Endothelial cell of umbilical vein (primary cell): Measurements from ENCODE around the gene NUP153. TPM values are rescaled to one million over a fixed set of nuclear protein-coding genes. Genes with fewer than 3 reads are reported as not detected.

ENCODE experiments used
- BruUV-seq: library from RNA; stranded (reverse); fragments of 400-500 nt; replicated peaks from 2 replicates; lab custom pipeline; 2021; lab: Mats Ljungman, UMichigan
- CTCF ChIA-PET: fragments of 300-600, 350-600 bp; sonication (Branson Sonifier 250); formaldehyde crosslinking; loops from one replicate; lab custom pipeline; 2021; ENCODE audit warnings: antibody characterized with exemption, inconsistent platforms; lab: Charles Lee
- POLR2A ChIA-PET: fragments of 300-600, 350-600 bp; sonication (Branson Sonifier 250); formaldehyde crosslinking; loops from one replicate; lab custom pipeline; 2021; ENCODE audit warnings: antibody characterized with exemption, inconsistent platforms; lab: Charles Lee
- DNase-seq: peaks from one replicate; pipeline ENCODE4 v3.0.0-alpha.2; 2011; ENCODE audit warnings: low read depth, low spot score
- FAIRE-seq: peaks from 2 replicates; lab custom pipeline; 2011; peaks lifted over from hg19 to GRCh38; lab: Jason Lieb, UNC
- H2AFZ ChIP-seq: 2 replicates; pipeline ENCODE4 v1.6.0; 2012; ENCODE audit warnings: low read depth, low read length, control low read depth, inconsistent platforms
- H3K27ac ChIP-seq: 2 replicates; pipeline ENCODE4 v1.5.1; 2011; ENCODE audit warnings: low read depth, mild to moderate bottlenecking, control low read depth, low read length, moderate library complexity; ENCODE audit not compliant: insufficient read depth
- H3K27me3 ChIP-seq, 2 experiments: 2 replicates each; pipeline versions ENCODE4 v1.6.0 to v1.6.1; 2011; ENCODE audit warnings: low read length in 2 of 2, mixed read lengths in 1 of 2; ENCODE audit not compliant: control insufficient read depth in 2 of 2, insufficient read depth in 2 of 2
- H3K36me3 ChIP-seq, 2 experiments: 2 replicates in 1 of 2; 3 replicates in 1 of 2; pipeline ENCODE4 v1.5.1; 2011; ENCODE audit warnings: low read length in 2 of 2, mild to moderate bottlenecking in 1 of 2, moderate library complexity in 1 of 2; ENCODE audit not compliant: control insufficient read depth in 2 of 2, insufficient read depth in 2 of 2; ENCODE audit errors: extremely low read depth in 1 of 2
- H3K4me1 ChIP-seq: 3 replicates; pipeline ENCODE4 v1.5.1; 2011; ENCODE audit warnings: mild to moderate bottlenecking, low read length; ENCODE audit not compliant: control insufficient read depth, insufficient read depth; ENCODE audit errors: extremely low read depth
- H3K4me2 ChIP-seq: 2 replicates; pipeline ENCODE4 v1.6.1; 2011; ENCODE audit warnings: low read length, control low read depth, mixed read lengths; ENCODE audit not compliant: insufficient read depth
- H3K4me3 ChIP-seq, 3 experiments: fragments of 200-600 bp in 1 of 3; sonication (generic), shearing (Covaris generic) in 1 of 3; replicated peaks in 1 of 3; 2 replicates each; pipeline ENCODE4 v1.5.1; 2011 to 2016; ENCODE audit warnings: control low read depth in 3 of 3, low read length in 3 of 3, mild to moderate bottlenecking in 2 of 3, inconsistent platforms in 1 of 3, low read depth in 1 of 3, moderate library complexity in 1 of 3; ENCODE audit not compliant: insufficient read depth in 1 of 3
- H3K79me2 ChIP-seq: 2 replicates; pipeline ENCODE4 v1.6.0; 2012; ENCODE audit warnings: low read length, inconsistent platforms; ENCODE audit not compliant: control insufficient read depth, insufficient read depth
- H3K9ac ChIP-seq: replicated peaks from 2 replicates; pipeline ENCODE3; 2011; ENCODE audit warnings: low read length, control low read depth; ENCODE audit not compliant: insufficient read depth; ENCODE audit errors: extremely low read depth
- H3K9me1 ChIP-seq: replicated peaks from 3 replicates; pipeline ENCODE4 v1.6.0; 2011; ENCODE audit warnings: mild to moderate bottlenecking, low read length; ENCODE audit not compliant: control insufficient read depth, insufficient read depth; ENCODE audit errors: extremely low read depth
- H3K9me3 ChIP-seq: replicated peaks from 2 replicates; pipeline ENCODE4 v1.5.1; 2012; ENCODE audit warnings: low read length, inconsistent platforms; ENCODE audit not compliant: control insufficient read depth, insufficient read depth
- H4K20me1 ChIP-seq: replicated peaks from 2 replicates; pipeline ENCODE3; 2011; ENCODE audit warnings: mild to moderate bottlenecking, low read length; ENCODE audit not compliant: control insufficient read depth, insufficient read depth; ENCODE audit errors: extremely low read depth
- EZH2 ChIP-seq: IDR thresholded peaks from 2 replicates; pipeline ENCODE4 v1.6.1; 2012; ENCODE audit warnings: borderline replicate concordance, low read depth, mild to moderate bottlenecking, moderate library complexity, low read length, inconsistent platforms; ENCODE audit not compliant: severe bottlenecking
- FOS ChIP-seq: IDR thresholded peaks from 2 replicates; pipeline ENCODE4 v1.6.1; 2011; ENCODE audit warnings: mild to moderate bottlenecking, low read length, moderate library complexity, borderline replicate concordance; ENCODE audit not compliant: insufficient read depth
- GATA2 ChIP-seq: IDR thresholded peaks from 2 replicates; pipeline ENCODE4 v1.7.0; 2011; ENCODE audit warnings: low read depth, mild to moderate bottlenecking, moderate library complexity, mixed read lengths, low read length; ENCODE audit not compliant: insufficient read length, insufficient read depth
- JUN ChIP-seq: IDR thresholded peaks from 2 replicates; pipeline ENCODE4 v1.6.1; 2011; ENCODE audit warnings: borderline replicate concordance, low read depth; ENCODE audit not compliant: insufficient read length, insufficient read depth
- MYC ChIP-seq: IDR thresholded peaks from one replicate; pipeline ENCODE4 v1.6.1; 2011; ENCODE audit warnings: mild to moderate bottlenecking, low read depth, low read length
- POLR2A ChIP-seq: IDR thresholded peaks from 2 replicates; pipeline ENCODE4 v1.6.1; 2012; ENCODE audit warnings: low read depth, mild to moderate bottlenecking, control low read depth, low read length
- POLR2AphosphoS5 ChIP-seq: IDR thresholded peaks from 2 replicates; pipeline ENCODE4 v1.6.1; 2012; ENCODE audit warnings: low read depth, mild to moderate bottlenecking, control low read depth, low read length, moderate library complexity; ENCODE audit not compliant: insufficient read depth
- dilution Hi-C: fragments of 300-500 bp; cut with MboI; formaldehyde crosslinking; loops from one replicate; pipeline ENCODE4 v1.15.0; 2019; ENCODE audit warnings: low sequenced_read_pairs; ENCODE audit not compliant: extremely low pct_ligation_motif_present
- intact Hi-C: fragments of 100-400 bp; cut with micrococcal nuclease; formaldehyde crosslinking; loops from one replicate; pipeline ENCODE4 v1.10.0; 2022
- polyA plus RNA-seq, 4 experiments: library from polyadenylated mRNA; depleted of rRNA in 3 of 4; stranded (reverse) in 3 of 4; unstranded in 1 of 4; fragments of >200 nt; gene quantifications; 2 replicates each; pipeline versions ENCODE4 v1.2.1 to v1.2.3, GENCODE V29; 2011 to 2012; ENCODE audit warnings: missing spikeins in 1 of 4
- total RNA-seq: library from RNA; stranded (reverse); gene quantifications from 2 replicates; pipeline ENCODE4 v1.2.3, GENCODE V29; 2021
- TF ChIP-seq, protein P1 (sequence below): IDR thresholded peaks from 2 replicates; pipeline ENCODE4 v1.6.1; 2011; ENCODE audit not compliant: insufficient read depth, insufficient read length
- TF ChIP-seq, protein P2 (sequence below), 2 donors: IDR thresholded peaks; 1 replicate in 1 of 2; 2 replicates in 1 of 2; pipeline ENCODE4 v1.5.1; 2011; ENCODE audit warnings: low read length in 2 of 2, mild to moderate bottlenecking in 2 of 2, moderate library complexity in 2 of 2, control low read depth in 1 of 2, inconsistent platforms in 1 of 2, low read depth in 1 of 2; ENCODE audit not compliant: insufficient read depth in 1 of 2; ENCODE audit errors: extremely low read depth in 1 of 2

NUP153 gene
- total and polyA plus RNA-seq, 2 donors (not counting 3 experiments of a cell fraction or from before 2014, with no cell fraction given), result 22.0 to 51.0 TPM

DNA sequence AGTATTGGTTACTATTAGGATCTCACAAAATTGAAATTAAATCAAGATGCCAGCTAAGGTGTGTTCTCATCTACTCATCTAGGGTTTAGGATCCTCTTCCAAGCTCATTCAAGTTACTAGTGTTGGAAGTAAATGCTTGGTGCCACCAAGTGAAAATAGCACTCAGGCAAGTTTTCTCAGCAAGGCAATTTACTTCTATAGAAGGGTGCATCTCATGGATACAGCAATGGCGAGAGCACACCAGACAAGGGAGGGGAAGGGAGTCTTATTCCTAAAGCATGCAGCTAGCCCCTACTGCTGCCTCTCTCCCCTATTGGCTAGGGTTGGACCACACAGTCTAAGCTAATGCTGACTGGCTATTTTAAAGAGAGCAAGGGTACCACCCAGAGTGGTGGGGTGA is 129.7 kb downstream of the NUP153 start:
- H3K9me3 ChIP-seq, result no peaks in the 10 kb centered on the region
- H3K9ac ChIP-seq, result no peak overlapping the region
- CTCF ChIA-PET, result no interaction called here
- intact Hi-C loops (no loop called here), dilution Hi-C loops (no loop called here)
- peaks cover 3 to 7% of the 10 kb centered on the region in 2 experiments for H3K27me3 ChIP-seq
- no peaks in the 10 kb centered on the region for H3K36me3 ChIP-seq
- no peaks in the 10 kb centered on the region for H3K9me1 ChIP-seq
- FAIRE-seq, result no peak
- no peaks in the 10 kb centered on the region for H3K4me1 ChIP-seq
- POLR2A ChIA-PET, result no interaction called here
- no TSS peak for BruUV-seq
- H3K4me2 ChIP-seq, result no peak overlapping the region
- TF ChIP-seq POLR2AphosphoS5, result no peak
- TF ChIP-seq, protein P1, sequence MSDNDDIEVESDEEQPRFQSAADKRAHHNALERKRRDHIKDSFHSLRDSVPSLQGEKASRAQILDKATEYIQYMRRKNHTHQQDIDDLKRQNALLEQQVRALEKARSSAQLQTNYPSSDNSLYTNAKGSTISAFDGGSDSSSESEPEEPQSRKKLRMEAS, result no peak
- TF ChIP-seq EZH2, result no peak
- TF ChIP-seq, protein P2, sequence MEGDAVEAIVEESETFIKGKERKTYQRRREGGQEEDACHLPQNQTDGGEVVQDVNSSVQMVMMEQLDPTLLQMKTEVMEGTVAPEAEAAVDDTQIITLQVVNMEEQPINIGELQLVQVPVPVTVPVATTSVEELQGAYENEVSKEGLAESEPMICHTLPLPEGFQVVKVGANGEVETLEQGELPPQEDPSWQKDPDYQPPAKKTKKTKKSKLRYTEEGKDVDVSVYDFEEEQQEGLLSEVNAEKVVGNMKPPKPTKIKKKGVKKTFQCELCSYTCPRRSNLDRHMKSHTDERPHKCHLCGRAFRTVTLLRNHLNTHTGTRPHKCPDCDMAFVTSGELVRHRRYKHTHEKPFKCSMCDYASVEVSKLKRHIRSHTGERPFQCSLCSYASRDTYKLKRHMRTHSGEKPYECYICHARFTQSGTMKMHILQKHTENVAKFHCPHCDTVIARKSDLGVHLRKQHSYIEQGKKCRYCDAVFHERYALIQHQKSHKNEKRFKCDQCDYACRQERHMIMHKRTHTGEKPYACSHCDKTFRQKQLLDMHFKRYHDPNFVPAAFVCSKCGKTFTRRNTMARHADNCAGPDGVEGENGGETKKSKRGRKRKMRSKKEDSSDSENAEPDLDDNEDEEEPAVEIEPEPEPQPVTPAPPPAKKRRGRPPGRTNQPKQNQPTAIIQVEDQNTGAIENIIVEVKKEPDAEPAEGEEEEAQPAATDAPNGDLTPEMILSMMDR (IDR thresholded peaks at IDR 0.05; ENCODE audit: extremely low read depth in 1 of 2, insufficient read depth in 1 of 2, low read depth in 1 of 2, low read length in 2 of 2), result no peak
- TF ChIP-seq POLR2A, result no peak
- no peak for TF ChIP-seq GATA2
- TF ChIP-seq FOS, result no peak
- TF ChIP-seq JUN, result no peak
- no peak for TF ChIP-seq MYC
- no peak overlapping the region for H3K4me3 ChIP-seq
- H3K27ac ChIP-seq, result no peak overlapping the region
- no peaks in the 10 kb centered on the region for H3K79me2 ChIP-seq
- no peak overlapping the region for H2AFZ ChIP-seq
- H4K20me1 ChIP-seq, result no peaks in the 10 kb centered on the region
- no peak for DNase-seq
